GM21367 (cell line): ENCODE data around the gene MEGF8.

Experiments
- ATAC-seq: cut with Tn5 transposase; IDR thresholded peaks from one replicate; pipeline ENCODE4 v1.9.1; 2021; ENCODE audit not compliant: unreplicated experiment

Gene MEGF8

GRCh38 chr19:42303101-42303464 lies 22.4 kb upstream of the MEGF8 start:
- no peak for ATAC-seq

GRCh38 chr19:42303876-42304275 lies 21.6 kb upstream of the MEGF8 start:
- no peak for ATAC-seq

- no peak for ATAC-seq
Observed at GRCh38 chr19:42306646-42307045, 18.8 kb upstream of the MEGF8 start.

GRCh38 chr19:42309686-42310085 lies 15.7 kb upstream of the MEGF8 start:
- ATAC-seq = no peak

- no peak for ATAC-seq
Observed at GRCh38 chr19:42311657-42312056, 13.8 kb upstream of the MEGF8 start.

GRCh38 chr19:42312370-42312769 lies 13.1 kb upstream of the MEGF8 start:
- ATAC-seq = no peak

- ATAC-seq = no peak
Observed at GRCh38 chr19:42313096-42313839, 12.2 kb upstream of the MEGF8 start, which contains the start of gene TMEM145. Gene TMEM145, plus strand, starts transcription at chr19:42313309. Its CDS starts 68 bp downstream, at chr19:42313377.

- ATAC-seq = no peak
Observed at GRCh38 chr19:42313840-42314755, 11.3 kb upstream of the MEGF8 start.

GRCh38 chr19:42315024-42315423 lies 10.4 kb upstream of the MEGF8 start:
- no peak for ATAC-seq

- ATAC-seq = no peak
Observed at GRCh38 chr19:42316223-42317211, 8.9 kb upstream of the MEGF8 start.

- no peak for ATAC-seq
Observed at GRCh38 chr19:42317535-42317934, 7.9 kb upstream of the MEGF8 start.

GRCh38 chr19:42322305-42322704 lies 3.1 kb upstream of the MEGF8 start:
- no peak for ATAC-seq

GRCh38 chr19:42323473-42323851 lies 2.0 kb upstream of the MEGF8 start:
- ATAC-seq = no peak

- no peak for ATAC-seq
Observed at GRCh38 chr19:42323852-42324654, 1.4 kb upstream of the MEGF8 start.

GRCh38 chr19:42324655-42325307 lies 654 bp upstream of the MEGF8 start:
- ATAC-seq = no peak

- no peak for ATAC-seq
Observed at GRCh38 chr19:42325896-42326771, 699 bp downstream of the MEGF8 start.

GRCh38 chr19:42326969-42327368 lies 1.5 kb downstream of the MEGF8 start:
- no peak for ATAC-seq

- ATAC-seq = no peak
Observed at GRCh38 chr19:42327381-42327780, 1.9 kb downstream of the MEGF8 start.

GRCh38 chr19:42328106-42328505 lies 2.7 kb downstream of the MEGF8 start:
- no peak for ATAC-seq
